ENCODE data around the gene TRAF3. TPM values are rescaled to one million over a fixed set of nuclear protein-coding genes. Genes with fewer than 3 reads are reported as not detected.

TRAF3 gene
- total and polyA plus RNA-seq, 4 donors: 19.8 to 46.3 (median 41.9) TPM

DNA sequence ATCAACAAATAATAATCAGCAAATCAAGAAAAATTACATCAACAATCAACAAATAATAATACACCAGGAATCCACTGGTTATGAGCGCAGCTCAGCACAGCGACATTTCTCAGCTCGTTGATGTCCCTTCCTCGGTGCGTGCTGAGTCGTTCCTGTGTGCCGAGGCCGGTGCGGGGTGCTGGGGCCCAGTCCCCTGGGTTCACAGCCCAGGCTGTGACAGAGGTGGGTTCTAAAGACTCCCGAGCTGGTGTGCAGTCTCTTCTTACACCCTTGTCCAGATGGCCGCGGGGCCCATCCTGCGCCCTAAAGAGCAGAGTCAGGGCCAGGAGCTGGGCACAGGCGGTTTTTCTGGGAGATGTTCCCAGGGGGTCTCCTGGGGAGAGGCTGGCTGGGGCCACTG, 26.9 kb upstream of the TRAF3 start:
- Histone ChIP-seq H3K36me3 (ENCODE audit: control insufficient read depth, insufficient read depth, low read length) (peaks cover 13% of the 10 kb centered on the region), H3K27ac (ENCODE audit: low read depth, low read length) (no peak overlapping the region), H3K9me3 (ENCODE audit: control insufficient read depth, insufficient read depth, low read length) (no peaks in the 10 kb centered on the region), H3K4me1 (ENCODE audit: control insufficient read depth, insufficient read depth, low read length) (peaks cover 17% of the 10 kb centered on the region), H3K27me3 (ENCODE audit: control insufficient read depth, insufficient read depth, low read length) (no peaks in the 10 kb centered on the region), H3K4me3 (ENCODE audit: low read depth, low read length) (no peak overlapping the region)
- DNase-seq (ENCODE audit: low read depth in 4 of 6, low spot score in 6 of 6): no peak
- 95% methylated on average over 13 of the region's 14 CpGs for WGBS (ENCODE audit: insufficient coverage)

DNA sequence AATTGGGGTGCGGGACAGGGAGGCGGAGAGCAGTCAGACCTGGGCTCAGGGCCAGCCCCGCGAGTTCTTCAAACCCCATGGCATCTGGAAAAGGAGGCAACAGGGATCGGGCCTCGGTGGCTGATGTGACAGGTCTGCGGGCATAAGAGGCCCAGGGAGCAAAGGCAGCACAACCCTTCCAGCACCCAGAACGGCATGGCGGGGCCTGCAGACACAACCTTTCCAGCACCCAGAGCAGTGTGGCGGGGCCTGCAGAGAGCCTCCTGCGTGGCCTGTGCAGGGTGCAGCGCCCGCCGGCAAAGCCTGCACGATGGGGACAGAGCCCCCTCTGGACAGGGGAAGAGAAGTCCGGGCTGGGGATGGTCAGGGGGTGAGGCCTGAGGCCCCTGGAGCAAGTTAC, 26.2 kb upstream of the TRAF3 start:
- WGBS (ENCODE audit: insufficient coverage): 90% methylated on average over 14 of the region's 16 CpGs
- Histone ChIP-seq H3K4me1 (ENCODE audit: control insufficient read depth, insufficient read depth, low read length) (peaks cover 17% of the 10 kb centered on the region), H3K4me3 (ENCODE audit: low read depth, low read length) (no peak overlapping the region), H3K27ac (ENCODE audit: low read depth, low read length) (no peak overlapping the region), H3K27me3 (ENCODE audit: control insufficient read depth, insufficient read depth, low read length) (no peaks in the 10 kb centered on the region), H3K36me3 (ENCODE audit: control insufficient read depth, insufficient read depth, low read length) (peaks cover 13% of the 10 kb centered on the region), H3K9me3 (ENCODE audit: control insufficient read depth, insufficient read depth, low read length) (no peaks in the 10 kb centered on the region)
- no peak for DNase-seq (ENCODE audit: low read depth in 4 of 6, low spot score in 6 of 6)

DNA sequence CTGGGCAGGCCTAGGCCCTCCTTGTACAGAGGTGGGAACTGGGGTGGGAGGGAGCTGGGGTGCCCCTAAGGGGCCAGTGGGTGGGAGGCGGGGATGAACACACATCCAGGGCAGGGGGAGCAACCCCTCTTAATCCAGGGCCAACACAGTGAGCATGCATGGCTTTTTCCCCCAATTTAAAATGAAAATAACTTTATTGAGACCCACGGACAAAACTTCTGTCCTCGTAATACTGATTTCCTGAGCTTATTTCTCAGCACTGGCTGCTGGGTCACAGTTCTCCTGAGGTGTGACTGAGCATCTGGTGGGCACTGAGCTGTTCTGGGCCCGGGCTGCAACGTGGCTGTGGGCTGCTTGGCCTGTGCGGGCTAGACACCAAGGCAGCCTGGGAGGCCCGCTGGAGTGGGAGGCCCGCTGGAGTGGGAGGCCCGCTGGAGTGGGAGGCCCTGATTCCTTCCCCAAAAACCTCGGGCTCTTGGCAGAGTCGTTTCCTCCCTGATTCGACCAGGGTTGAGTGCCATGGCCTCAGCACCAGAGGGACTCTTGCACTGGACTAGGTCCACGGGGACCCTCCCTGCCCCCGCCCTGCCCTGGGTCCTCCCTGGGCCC, 24.9 kb upstream of the TRAF3 start:
- H3K4me1 ChIP-seq (ENCODE audit: control insufficient read depth, insufficient read depth, low read length): peaks cover 17% of the 10 kb centered on the region
- WGBS (ENCODE audit: insufficient coverage): 81% methylated on average over 13 of the region's 14 CpGs
- no peaks in the 10 kb centered on the region for H3K27me3 ChIP-seq (ENCODE audit: control insufficient read depth, insufficient read depth, low read length)
- H3K9me3 ChIP-seq (ENCODE audit: control insufficient read depth, insufficient read depth, low read length): no peaks in the 10 kb centered on the region
- no peak overlapping the region for H3K4me3 ChIP-seq (ENCODE audit: low read depth, low read length)
- peaks cover 7% of the 10 kb centered on the region for H3K36me3 ChIP-seq (ENCODE audit: control insufficient read depth, insufficient read depth, low read length)
- no peak for DNase-seq (ENCODE audit: low read depth in 4 of 6, low spot score in 6 of 6)
- H3K27ac ChIP-seq (ENCODE audit: low read depth, low read length): no peak overlapping the region

- Histone ChIP-seq H3K9me3 (ENCODE audit: control insufficient read depth, insufficient read depth, low read length) (no peaks in the 10 kb centered on the region), H3K27me3 (ENCODE audit: control insufficient read depth, insufficient read depth, low read length) (no peaks in the 10 kb centered on the region), H3K27ac (ENCODE audit: low read depth, low read length) (no peak overlapping the region), H3K4me1 (ENCODE audit: control insufficient read depth, insufficient read depth, low read length) (peaks cover 11% of the 10 kb centered on the region), H3K4me3 (ENCODE audit: low read depth, low read length) (no peak overlapping the region), H3K36me3 (ENCODE audit: control insufficient read depth, insufficient read depth, low read length) (peaks cover 4% of the 10 kb centered on the region)
- WGBS (ENCODE audit: insufficient coverage): 81% methylated on average over 15 of the region's 17 CpGs
- no peak for DNase-seq (ENCODE audit: low read depth in 4 of 6, low spot score in 6 of 6)
Observed at GRCh38 chr14:102754370-102755262, 22.6 kb upstream of the TRAF3 start.

DNA sequence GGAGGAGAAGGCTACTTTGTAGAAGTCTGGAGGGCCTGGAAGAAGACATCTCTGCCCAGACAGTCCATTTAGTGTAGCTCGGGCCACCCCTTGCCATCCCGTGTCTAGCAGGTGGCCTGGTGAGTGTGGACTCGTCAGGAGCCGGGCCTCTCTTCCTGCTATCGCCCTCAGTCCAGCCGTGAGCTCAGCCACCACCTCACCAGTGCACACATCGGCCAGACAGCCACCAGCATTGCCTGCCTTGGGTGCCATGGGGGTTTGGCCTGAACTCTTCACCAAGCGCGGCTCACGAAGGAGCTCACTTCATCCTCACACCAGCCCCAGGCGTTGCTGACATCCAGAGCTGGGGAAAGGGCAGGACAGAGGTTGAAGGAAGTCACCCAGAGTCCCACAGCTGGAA, 19.6 kb upstream of the TRAF3 start:
- WGBS (ENCODE audit: insufficient coverage): 89% methylated on average over 11 of the region's 11 CpGs
- no peak overlapping the region for H3K4me3 ChIP-seq (ENCODE audit: low read depth, low read length)
- H3K27me3 ChIP-seq (ENCODE audit: control insufficient read depth, insufficient read depth, low read length): no peaks in the 10 kb centered on the region

GRCh38 chr14:102758087-102758486, 19.2 kb upstream of the TRAF3 start:
- H3K4me1 ChIP-seq (ENCODE audit: control insufficient read depth, insufficient read depth, low read length): peaks cover 11% of the 10 kb centered on the region
- H3K36me3 ChIP-seq (ENCODE audit: control insufficient read depth, insufficient read depth, low read length): no peaks in the 10 kb centered on the region
- no peak for DNase-seq (ENCODE audit: low read depth in 4 of 6, low spot score in 6 of 6)
- H3K4me3 ChIP-seq (ENCODE audit: low read depth, low read length): no peak overlapping the region
- H3K27ac ChIP-seq (ENCODE audit: low read depth, low read length): no peak overlapping the region
- WGBS (ENCODE audit: insufficient coverage): no CpG with 5 or more reads among the region's 5 CpGs
- no peaks in the 10 kb centered on the region for H3K27me3 ChIP-seq (ENCODE audit: control insufficient read depth, insufficient read depth, low read length)
- no peaks in the 10 kb centered on the region for H3K9me3 ChIP-seq (ENCODE audit: control insufficient read depth, insufficient read depth, low read length)

More for the DNA sequence above, 19.6 kb upstream of the TRAF3 start:
- Histone ChIP-seq H3K4me1 (ENCODE audit: control insufficient read depth, insufficient read depth, low read length) (peaks cover 11% of the 10 kb centered on the region), H3K27ac (ENCODE audit: low read depth, low read length) (no peak overlapping the region), H3K9me3 (ENCODE audit: control insufficient read depth, insufficient read depth, low read length) (no peaks in the 10 kb centered on the region), H3K36me3 (ENCODE audit: control insufficient read depth, insufficient read depth, low read length) (no peaks in the 10 kb centered on the region)
- DNase-seq (ENCODE audit: low read depth in 4 of 6, low spot score in 6 of 6): no peak

- no peaks in the 10 kb centered on the region for H3K36me3 ChIP-seq (ENCODE audit: control insufficient read depth, insufficient read depth, low read length)
- DNase-seq (ENCODE audit: low read depth in 4 of 6, low spot score in 6 of 6): peak in 2 of 6 donors; percentile 35 to 41
- peaks cover 11% of the 10 kb centered on the region for H3K4me1 ChIP-seq (ENCODE audit: control insufficient read depth, insufficient read depth, low read length)
- no peak overlapping the region for H3K4me3 ChIP-seq (ENCODE audit: low read depth, low read length)
- no peak overlapping the region for H3K27ac ChIP-seq (ENCODE audit: low read depth, low read length)
- no peaks in the 10 kb centered on the region for H3K9me3 ChIP-seq (ENCODE audit: control insufficient read depth, insufficient read depth, low read length)
- H3K27me3 ChIP-seq (ENCODE audit: control insufficient read depth, insufficient read depth, low read length): no peaks in the 10 kb centered on the region
- 40% methylated on average over 3 of the region's 10 CpGs for WGBS (ENCODE audit: insufficient coverage)
Observed at GRCh38 chr14:102759456-102760187, 17.6 kb upstream of the TRAF3 start.

- Histone ChIP-seq H3K27me3 (ENCODE audit: control insufficient read depth, insufficient read depth, low read length) (no peaks in the 10 kb centered on the region), H3K4me1 (ENCODE audit: control insufficient read depth, insufficient read depth, low read length) (peaks cover 11% of the 10 kb centered on the region), H3K27ac (ENCODE audit: low read depth, low read length) (no peak overlapping the region), H3K36me3 (ENCODE audit: control insufficient read depth, insufficient read depth, low read length) (no peaks in the 10 kb centered on the region), H3K4me3 (ENCODE audit: low read depth, low read length) (no peak overlapping the region), H3K9me3 (ENCODE audit: control insufficient read depth, insufficient read depth, low read length) (no peaks in the 10 kb centered on the region)
- peak in 1 of 6 donors; percentile 15 for DNase-seq (ENCODE audit: low read depth in 4 of 6, low spot score in 6 of 6)
- WGBS (ENCODE audit: insufficient coverage): 36% methylated on average over 20 of the region's 21 CpGs
Observed at GRCh38 chr14:102760496-102761193, 16.6 kb upstream of the TRAF3 start.

- Histone ChIP-seq H3K9me3 (ENCODE audit: control insufficient read depth, insufficient read depth, low read length) (no peaks in the 10 kb centered on the region), H3K27me3 (ENCODE audit: control insufficient read depth, insufficient read depth, low read length) (no peaks in the 10 kb centered on the region)
Observed at GRCh38 chr14:102761206-102761605, 16.0 kb upstream of the TRAF3 start.

More at GRCh38 chr14:102761206-102761605, 16.0 kb upstream of the TRAF3 start:
- Histone ChIP-seq H3K27ac (ENCODE audit: low read depth, low read length) (no peak overlapping the region), H3K4me3 (ENCODE audit: low read depth, low read length) (no peak overlapping the region), H3K4me1 (ENCODE audit: control insufficient read depth, insufficient read depth, low read length) (peaks cover 11% of the 10 kb centered on the region), H3K36me3 (ENCODE audit: control insufficient read depth, insufficient read depth, low read length) (no peaks in the 10 kb centered on the region)
- 68% methylated on average over 14 of the region's 15 CpGs for WGBS (ENCODE audit: insufficient coverage)
- no peak for DNase-seq (ENCODE audit: low read depth in 4 of 6, low spot score in 6 of 6)
